ENCODE data around the gene OPN1MW. TPM values are rescaled to one million over a fixed set of nuclear protein-coding genes. Genes with fewer than 3 reads are reported as not detected.
A peak's percentile ranks its signal among the peaks of the same experiment; 100 is the strongest.

The OPN1MW gene
- total and polyA plus RNA-seq, 9 of the 15 experiments (the other 6 are each of a cell fraction or from before 2014, with no cell fraction given): not detected

DNA sequence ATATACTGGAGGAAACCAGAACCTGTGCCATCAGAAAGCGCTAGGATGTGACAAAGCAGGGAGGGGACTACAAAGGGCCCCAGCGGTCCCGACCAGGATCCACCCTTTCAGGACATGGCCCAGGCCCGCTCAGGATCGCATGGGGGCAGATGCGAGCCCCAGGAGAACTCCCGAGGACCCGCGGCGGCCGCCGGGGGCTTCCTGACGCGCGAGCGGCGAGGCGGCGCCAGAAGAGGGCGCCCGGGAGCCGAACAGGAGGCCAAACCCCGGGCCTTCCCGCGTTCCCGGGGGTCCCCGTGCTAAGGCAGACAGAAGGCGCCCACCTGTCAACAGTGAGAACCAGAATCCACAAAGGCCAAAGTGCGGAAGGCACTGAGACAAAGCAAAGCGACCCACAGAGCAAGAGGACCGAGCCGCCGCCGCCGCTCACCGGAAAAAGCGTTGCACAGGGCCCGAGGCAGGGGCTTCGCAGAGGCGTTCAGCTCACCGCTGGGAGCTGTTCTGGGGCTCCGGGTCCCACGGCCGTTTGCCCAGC is 45.7 kb upstream of the OPN1MW start (continued):
- TF ChIP-seq SRF (CRISPR knock-in tag; IDR thresholded peaks at IDR 0.05) (peak in 1 of 2 experiments; percentile 76; a peak in 2 of 4 replicates), TARDBP (IDR thresholded peaks at IDR 0.05) (no peak), VEZF1 (CRISPR knock-in tag; IDR thresholded peaks at IDR 0.05) (peak; percentile 54; the same call in 1 of the 2 replicates), E2F6 (IDR thresholded peaks at IDR 0.05; ENCODE audit: borderline replicate concordance in 1 of 2, extremely low read depth in 1 of 2, insufficient read depth in 1 of 2, insufficient read length in 1 of 2, low read depth in 1 of 2, low read length in 1 of 2, poor library complexity in 1 of 2, severe bottlenecking in 1 of 2) (peak; percentile 53 to 90), ZNF57 (CRISPR knock-in tag; IDR thresholded peaks at IDR 0.05) (no peak), ATF1 (CRISPR knock-in tag; IDR thresholded peaks at IDR 0.05) (no peak), ATF1 (tag; IDR thresholded peaks at IDR 0.05) (peak; percentile 49), ZNF184 (CRISPR knock-in tag; IDR thresholded peaks at IDR 0.05) (no peak)
- TF ChIP-seq, protein P1, sequence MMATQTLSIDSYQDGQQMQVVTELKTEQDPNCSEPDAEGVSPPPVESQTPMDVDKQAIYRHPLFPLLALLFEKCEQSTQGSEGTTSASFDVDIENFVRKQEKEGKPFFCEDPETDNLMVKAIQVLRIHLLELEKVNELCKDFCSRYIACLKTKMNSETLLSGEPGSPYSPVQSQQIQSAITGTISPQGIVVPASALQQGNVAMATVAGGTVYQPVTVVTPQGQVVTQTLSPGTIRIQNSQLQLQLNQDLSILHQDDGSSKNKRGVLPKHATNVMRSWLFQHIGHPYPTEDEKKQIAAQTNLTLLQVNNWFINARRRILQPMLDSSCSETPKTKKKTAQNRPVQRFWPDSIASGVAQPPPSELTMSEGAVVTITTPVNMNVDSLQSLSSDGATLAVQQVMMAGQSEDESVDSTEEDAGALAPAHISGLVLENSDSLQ (IDR thresholded peaks at IDR 0.05): no peak
- TF ChIP-seq, protein P2, sequence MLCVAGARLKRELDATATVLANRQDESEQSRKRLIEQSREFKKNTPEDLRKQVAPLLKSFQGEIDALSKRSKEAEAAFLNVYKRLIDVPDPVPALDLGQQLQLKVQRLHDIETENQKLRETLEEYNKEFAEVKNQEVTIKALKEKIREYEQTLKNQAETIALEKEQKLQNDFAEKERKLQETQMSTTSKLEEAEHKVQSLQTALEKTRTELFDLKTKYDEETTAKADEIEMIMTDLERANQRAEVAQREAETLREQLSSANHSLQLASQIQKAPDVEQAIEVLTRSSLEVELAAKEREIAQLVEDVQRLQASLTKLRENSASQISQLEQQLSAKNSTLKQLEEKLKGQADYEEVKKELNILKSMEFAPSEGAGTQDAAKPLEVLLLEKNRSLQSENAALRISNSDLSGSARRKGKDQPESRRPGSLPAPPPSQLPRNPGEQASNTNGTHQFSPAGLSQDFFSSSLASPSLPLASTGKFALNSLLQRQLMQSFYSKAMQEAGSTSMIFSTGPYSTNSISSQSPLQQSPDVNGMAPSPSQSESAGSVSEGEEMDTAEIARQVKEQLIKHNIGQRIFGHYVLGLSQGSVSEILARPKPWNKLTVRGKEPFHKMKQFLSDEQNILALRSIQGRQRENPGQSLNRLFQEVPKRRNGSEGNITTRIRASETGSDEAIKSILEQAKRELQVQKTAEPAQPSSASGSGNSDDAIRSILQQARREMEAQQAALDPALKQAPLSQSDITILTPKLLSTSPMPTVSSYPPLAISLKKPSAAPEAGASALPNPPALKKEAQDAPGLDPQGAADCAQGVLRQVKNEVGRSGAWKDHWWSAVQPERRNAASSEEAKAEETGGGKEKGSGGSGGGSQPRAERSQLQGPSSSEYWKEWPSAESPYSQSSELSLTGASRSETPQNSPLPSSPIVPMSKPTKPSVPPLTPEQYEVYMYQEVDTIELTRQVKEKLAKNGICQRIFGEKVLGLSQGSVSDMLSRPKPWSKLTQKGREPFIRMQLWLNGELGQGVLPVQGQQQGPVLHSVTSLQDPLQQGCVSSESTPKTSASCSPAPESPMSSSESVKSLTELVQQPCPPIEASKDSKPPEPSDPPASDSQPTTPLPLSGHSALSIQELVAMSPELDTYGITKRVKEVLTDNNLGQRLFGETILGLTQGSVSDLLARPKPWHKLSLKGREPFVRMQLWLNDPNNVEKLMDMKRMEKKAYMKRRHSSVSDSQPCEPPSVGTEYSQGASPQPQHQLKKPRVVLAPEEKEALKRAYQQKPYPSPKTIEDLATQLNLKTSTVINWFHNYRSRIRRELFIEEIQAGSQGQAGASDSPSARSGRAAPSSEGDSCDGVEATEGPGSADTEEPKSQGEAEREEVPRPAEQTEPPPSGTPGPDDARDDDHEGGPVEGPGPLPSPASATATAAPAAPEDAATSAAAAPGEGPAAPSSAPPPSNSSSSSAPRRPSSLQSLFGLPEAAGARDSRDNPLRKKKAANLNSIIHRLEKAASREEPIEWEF (CRISPR knock-in tag; IDR thresholded peaks at IDR 0.05): no peak

Data from K562 (cell line).